Thymus (tissue), 11 donors: ENCODE measurements around the gene PKNOX1. TPM values are rescaled to one million over a fixed set of nuclear protein-coding genes. Genes with fewer than 3 reads are reported as not detected.
"Not testable (repeated sequence)": the region's sequence is repeated elsewhere in the genome, so short reads cannot be mapped to it uniquely, and the experiment has no call there.

Source experiments
- DNase-seq, 9 donors: peaks; one replicate each; pipeline ENCODE4 v3.0.0-alpha.2; 2013; ENCODE audit warnings: low spot score in 9 of 9, low read depth in 6 of 9, missing footprints in 1 of 9
- H3K27ac ChIP-seq, 2 donors: one replicate each; pipeline ENCODE4 v1.5.1; 2013; ENCODE audit warnings: control low read depth in 1 of 2, low read depth in 1 of 2, low read length in 1 of 2, mild to moderate bottlenecking in 1 of 2, moderate library complexity in 1 of 2
- H3K27me3 ChIP-seq, 2 donors: one replicate each; pipeline ENCODE4 v1.5.1; 2013; ENCODE audit warnings: low read length in 1 of 2; ENCODE audit not compliant: control insufficient read depth in 2 of 2, insufficient read depth in 1 of 2
- H3K36me3 ChIP-seq, 2 donors: one replicate each; pipeline ENCODE4 v1.5.1; 2013; ENCODE audit warnings: low read length in 1 of 2, mild to moderate bottlenecking in 1 of 2, moderate library complexity in 1 of 2; ENCODE audit not compliant: control insufficient read depth in 2 of 2, insufficient read depth in 2 of 2
- H3K4me1 ChIP-seq, 2 donors: one replicate each; pipeline ENCODE4 v1.5.1; 2013; ENCODE audit warnings: low read length in 2 of 2; ENCODE audit not compliant: control insufficient read depth in 2 of 2, insufficient read depth in 2 of 2
- H3K4me3 ChIP-seq, 2 donors: one replicate each; pipeline ENCODE4 v1.5.1; 2013; ENCODE audit warnings: low read length in 2 of 2, control low read depth in 1 of 2, mild to moderate bottlenecking in 1 of 2
- H3K9me3 ChIP-seq, 2 donors: one replicate each; pipeline ENCODE4 v1.5.1; 2013; ENCODE audit warnings: low read length in 1 of 2, mild to moderate bottlenecking in 1 of 2; ENCODE audit not compliant: control insufficient read depth in 2 of 2, insufficient read depth in 1 of 2
- WGBS: extraction: QIAGEN DNeasy Blood & Tissue Kit; methylation state at CpG from one replicate; pipeline ENCODE4 v1.1.7; 2013; 5-methylcytosine and 5-hydroxymethylcytosine counted together
- polyA plus RNA-seq: library from polyadenylated mRNA; stranded (reverse); fragments of 200-250 nt; gene quantifications from one replicate; pipeline ENCODE4 v1.2.3, GENCODE V29; 2013
- total RNA-seq: library from RNA; stranded (reverse); fragments of 120-200 nt; gene quantifications from one replicate; pipeline ENCODE4 v1.2.4, GENCODE V29; 2013
- donor health status: healthy.

PKNOX1 gene
- total and polyA plus RNA-seq, 2 donors: 10.8 to 13.4 TPM

DNA sequence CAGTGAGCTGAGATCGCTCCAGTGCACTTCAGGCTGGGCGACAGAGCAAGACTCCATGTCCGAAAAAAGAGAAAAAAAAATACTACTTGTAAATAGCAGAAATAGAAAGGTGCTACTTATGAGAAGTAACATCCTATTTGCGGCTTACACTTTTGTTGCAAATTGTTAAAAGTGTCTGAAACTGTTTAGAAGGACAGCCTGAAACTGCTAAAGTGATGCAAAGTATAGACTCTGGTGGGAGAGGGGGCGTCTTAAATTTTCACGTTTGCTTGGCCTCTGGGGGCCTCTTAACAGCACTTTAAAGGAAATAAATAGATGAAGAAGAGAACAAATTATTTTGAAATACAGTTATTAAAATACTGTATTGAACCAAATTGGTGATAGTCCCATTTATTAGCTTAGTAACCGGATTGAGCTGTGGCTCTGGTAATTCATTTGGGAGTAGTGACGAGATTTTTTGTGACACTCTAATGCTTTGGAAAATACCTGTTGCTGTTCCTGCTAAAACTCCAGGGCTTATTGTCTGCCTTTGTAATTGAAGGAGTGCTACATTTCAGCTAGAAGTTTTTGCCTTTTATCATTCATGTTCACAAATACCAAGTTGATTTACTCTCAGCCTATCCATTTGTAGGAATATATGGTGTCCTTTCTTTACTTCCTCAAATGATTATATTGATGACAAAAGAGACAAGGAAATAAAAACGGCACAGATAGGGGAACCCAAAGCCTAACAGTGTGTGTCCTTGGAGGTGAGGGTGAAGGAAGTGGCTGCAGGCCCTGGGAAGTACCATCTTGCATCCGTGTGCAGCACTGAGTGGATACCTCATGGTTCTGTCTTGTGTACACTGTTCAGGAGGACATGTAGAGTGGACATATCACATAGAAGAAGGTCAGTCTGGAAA lies 6.2 kb downstream of the PKNOX1 start:
- Histone ChIP-seq H3K27ac (no peak overlapping the region), H3K27me3 (no peaks in the 10 kb centered on the region), H3K4me3 (no peak overlapping the region), H3K9me3 (no peaks in the 10 kb centered on the region), H3K36me3 (peaks cover 0 to 19% of the 10 kb centered on the region in 2 donors), H3K4me1 (peaks cover 3 to 10% of the 10 kb centered on the region in 2 donors)
- no peak for DNase-seq
- WGBS: 87% methylated on average over 10 of the region's 10 CpGs

DNA sequence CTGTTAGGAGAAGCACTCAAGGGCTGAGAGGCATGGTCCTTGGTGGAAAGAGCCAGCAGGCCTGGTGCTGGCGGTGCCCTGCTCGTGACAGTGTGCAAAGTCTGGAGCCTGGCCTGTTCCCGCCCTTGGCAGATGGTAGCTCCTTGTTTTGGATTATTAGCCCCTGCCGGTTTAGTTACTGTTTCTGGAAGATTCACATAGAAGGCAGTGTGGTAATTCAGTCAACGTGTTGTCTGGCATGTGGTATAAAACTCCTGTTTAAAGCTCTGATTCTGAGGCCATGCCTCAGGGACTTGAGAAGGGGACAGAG lies 6.8 kb downstream of the PKNOX1 start:
- WGBS: 97% methylated on average over 5 of the region's 5 CpGs

DNA sequence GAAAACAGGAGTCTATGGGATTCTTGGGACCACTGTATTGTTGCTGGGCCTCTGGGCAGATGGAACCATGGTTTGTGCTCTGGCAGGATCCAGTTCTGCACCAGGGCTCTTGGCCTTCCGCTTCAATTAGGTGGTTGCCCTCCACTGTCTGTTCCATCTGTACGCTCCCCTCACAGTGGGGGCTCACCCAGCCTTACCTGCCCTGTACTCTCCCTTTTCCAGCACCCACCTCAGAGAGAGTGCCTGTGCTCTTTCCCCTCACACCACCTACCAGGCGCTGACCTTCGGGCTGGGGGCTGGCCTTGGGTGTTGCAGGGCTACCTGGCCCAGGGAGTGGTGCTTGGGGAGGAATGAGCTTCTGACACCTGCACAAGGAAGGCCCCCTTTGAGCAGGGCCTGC lies 7.5 kb downstream of the PKNOX1 start:
- Histone ChIP-seq H3K4me1 (peaks cover 2 to 10% of the 10 kb centered on the region in 2 donors), H3K36me3 (peaks cover 0 to 17% of the 10 kb centered on the region in 2 donors), H3K27me3 (no peaks in the 10 kb centered on the region), H3K9me3 (no peaks in the 10 kb centered on the region), H3K27ac (no peak overlapping the region), H3K4me3 (no peak overlapping the region)
- 98% methylated on average over 4 of the region's 4 CpGs for WGBS
- no peak for DNase-seq

More for the DNA sequence above, 6.8 kb downstream of the PKNOX1 start:
- Histone ChIP-seq H3K4me1 (peaks cover 2 to 7% of the 10 kb centered on the region in 2 donors), H3K9me3 (no peaks in the 10 kb centered on the region), H3K36me3 (peaks cover 0 to 19% of the 10 kb centered on the region in 2 donors), H3K4me3 (no peak overlapping the region), H3K27me3 (no peaks in the 10 kb centered on the region), H3K27ac (no peak overlapping the region)
- no peak for DNase-seq

DNA sequence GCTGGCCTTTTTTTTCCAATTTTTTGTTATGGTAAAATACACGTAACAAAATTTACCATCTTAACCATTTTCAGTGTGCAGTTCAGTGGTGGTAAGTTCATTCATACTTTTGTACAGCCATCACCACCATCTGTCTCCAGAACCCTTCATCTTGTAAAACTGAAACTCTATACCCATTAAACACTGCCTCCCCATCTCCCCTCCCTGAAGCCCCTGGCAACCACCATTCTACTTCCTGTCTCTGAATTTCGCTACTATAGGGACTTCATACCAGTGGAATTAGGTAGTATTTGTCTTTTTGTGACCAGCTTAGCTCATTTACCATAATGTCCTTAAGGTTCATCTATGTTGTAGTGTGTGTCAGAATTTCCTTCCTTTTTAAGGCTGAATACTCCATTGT lies 8.7 kb downstream of the PKNOX1 start:
- no peaks in the 10 kb centered on the region for H3K27me3 ChIP-seq
- peak in 4 of 9 donors; percentile 26 to 63 (median 38) for DNase-seq
- H3K27ac ChIP-seq: peak overlapping the region in 1 of 2 donors; percentile 36
- WGBS: 52% methylated on average over 2 of the region's 2 CpGs
- peaks cover 0 to 12% of the 10 kb centered on the region in 2 donors for H3K36me3 ChIP-seq
- H3K4me3 ChIP-seq: no peak overlapping the region
- no peaks in the 10 kb centered on the region for H3K9me3 ChIP-seq
- H3K4me1 ChIP-seq: peaks cover 2 to 10% of the 10 kb centered on the region in 2 donors

DNA sequence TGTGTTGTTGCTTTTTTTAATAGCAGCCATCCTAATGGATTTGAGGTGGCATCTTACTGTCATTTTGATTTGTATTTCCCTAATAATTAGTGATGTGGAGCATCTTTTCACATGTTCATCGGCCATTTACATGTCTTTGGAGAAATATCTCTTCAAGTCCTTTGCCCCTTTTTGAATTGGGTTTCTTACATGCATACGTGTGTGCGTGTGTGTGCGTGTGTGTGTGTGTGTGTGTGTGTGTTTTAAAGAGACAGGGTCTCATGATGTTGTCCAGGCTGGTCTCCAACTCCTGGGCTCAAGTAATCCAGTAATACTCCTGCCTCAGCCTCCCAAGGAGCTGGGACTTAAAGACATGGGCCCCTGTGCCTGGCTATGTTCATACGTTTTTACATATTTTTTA lies 9.5 kb downstream of the PKNOX1 start:
- Histone ChIP-seq H3K9me3 (no peaks in the 10 kb centered on the region), H3K27me3 (no peaks in the 10 kb centered on the region), H3K4me3 (no peak overlapping the region), H3K27ac (no peak overlapping the region), H3K36me3 (peaks cover 0 to 10% of the 10 kb centered on the region in 2 donors), H3K4me1 (peaks cover 2 to 10% of the 10 kb centered on the region in 2 donors)
- 88% methylated on average over 5 of the region's 5 CpGs for WGBS
- no peak for DNase-seq

DNA sequence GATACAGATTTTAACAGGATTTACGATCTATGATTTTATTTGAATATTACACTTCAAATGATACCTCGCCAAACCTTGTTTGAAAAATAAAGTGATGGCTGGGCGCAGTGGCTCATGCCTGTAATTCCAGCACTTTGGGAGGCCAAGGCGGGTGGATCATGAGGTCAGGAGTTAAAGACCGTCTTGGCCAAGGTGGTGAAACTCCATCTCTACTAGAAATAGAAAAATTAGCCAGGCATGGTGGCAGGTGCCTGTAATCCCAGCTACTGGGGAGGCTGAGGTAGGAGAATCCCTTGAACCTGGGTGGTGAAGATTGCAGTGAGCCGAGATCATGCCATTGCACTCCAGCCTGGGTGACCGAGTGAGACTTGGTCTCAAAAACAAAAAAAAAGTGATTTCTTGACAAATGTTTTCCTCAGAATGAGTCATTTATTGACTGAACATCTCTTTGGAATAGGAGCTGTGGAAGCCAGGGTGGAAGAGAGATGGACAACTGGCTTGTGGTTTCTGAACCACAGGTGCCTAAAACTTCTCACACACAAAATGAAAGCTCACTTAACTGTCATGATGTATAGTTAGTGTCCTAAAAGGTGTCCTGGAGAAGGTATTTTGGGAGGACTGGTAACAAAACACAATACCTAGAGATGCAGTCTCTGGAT lies 11.9 kb downstream of the PKNOX1 start:
- 97% methylated on average over 7 of the region's 7 CpGs for WGBS
- no peak for DNase-seq
- no peak overlapping the region for H3K27ac ChIP-seq
- peaks cover 0 to 2% of the 10 kb centered on the region in 2 donors for H3K36me3 ChIP-seq
- no peaks in the 10 kb centered on the region for H3K9me3 ChIP-seq
- no peaks in the 10 kb centered on the region for H3K27me3 ChIP-seq
- no peak overlapping the region for H3K4me3 ChIP-seq
- H3K4me1 ChIP-seq: peaks cover 2 to 13% of the 10 kb centered on the region in 2 donors

DNA sequence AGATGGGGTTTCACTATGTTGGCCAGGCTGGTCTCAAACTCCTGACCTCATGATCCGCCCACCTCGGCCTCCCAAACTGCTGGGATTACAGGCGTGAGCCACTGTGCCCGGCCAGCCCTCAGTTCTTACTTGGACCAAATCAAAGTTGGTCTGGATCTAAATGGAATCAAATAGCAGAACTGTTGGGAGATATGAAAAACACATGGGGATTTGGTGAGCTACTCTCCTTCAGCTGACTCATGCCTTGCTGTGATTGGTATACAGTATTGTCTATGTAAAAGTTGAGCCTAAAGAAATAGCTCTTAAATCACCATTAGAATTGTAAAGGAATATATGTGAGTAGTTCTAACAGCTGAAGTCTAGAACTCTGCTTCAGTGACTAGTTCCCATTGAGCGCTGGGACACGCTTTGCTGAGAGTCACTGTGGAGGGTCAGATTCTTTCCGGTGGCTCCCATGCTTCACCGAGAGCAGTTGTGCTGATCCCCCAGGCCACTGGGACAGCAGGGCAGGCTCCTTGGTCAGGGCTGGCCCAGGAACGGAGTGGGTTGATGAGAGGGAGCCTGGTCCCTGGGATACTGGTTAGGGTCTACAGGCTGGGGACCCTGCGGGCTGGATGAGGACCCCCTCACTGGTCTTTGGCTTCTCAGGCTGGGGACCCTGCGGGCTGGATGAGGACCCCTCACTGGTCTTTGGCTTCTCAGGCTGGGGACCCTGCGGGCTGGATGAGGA lies 14.0 kb downstream of the PKNOX1 start:
- Histone ChIP-seq H3K4me3 (no peak overlapping the region), H3K27me3 (no peaks in the 10 kb centered on the region), H3K36me3 (peaks cover 9 to 13% of the 10 kb centered on the region in 2 donors), H3K9me3 (no peaks in the 10 kb centered on the region), H3K27ac (no peak overlapping the region), H3K4me1 (peaks cover 0 to 7% of the 10 kb centered on the region in 2 donors)
- DNase-seq: no peak
- 90% methylated on average over 12 of the region's 12 CpGs for WGBS

DNA sequence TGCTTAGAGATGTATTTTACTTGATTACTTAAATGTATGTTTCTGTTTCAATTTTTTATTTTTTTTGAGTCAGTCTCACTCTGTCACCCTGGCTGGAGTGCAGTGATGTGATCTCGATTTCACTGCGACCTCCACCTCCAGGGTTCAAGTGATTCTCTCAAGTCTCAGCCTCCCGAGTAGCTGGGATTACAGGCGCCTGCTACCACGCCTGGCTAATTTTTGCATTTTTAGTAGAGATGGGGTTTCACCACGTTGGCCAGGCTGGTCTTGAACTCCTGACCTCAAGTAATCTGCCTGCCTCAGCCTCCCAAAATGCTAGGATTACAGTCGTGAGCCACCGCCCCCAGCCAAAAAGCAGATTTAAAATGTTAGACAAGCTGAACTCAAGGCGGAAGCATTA lies 15.0 kb downstream of the PKNOX1 start:
- H3K4me3 ChIP-seq, H3K4me1 ChIP-seq: not testable (repeated sequence)
- WGBS: 91% methylated on average over 9 of the region's 9 CpGs

More for the DNA sequence above, 15.0 kb downstream of the PKNOX1 start:
- peaks cover 9 to 13% of the 10 kb centered on the region in 2 donors for H3K36me3 ChIP-seq
- H3K27ac ChIP-seq, H3K27me3 ChIP-seq, H3K9me3 ChIP-seq, DNase-seq: not testable (repeated sequence)
